ENCODE data around the gene TRIM67. TPM values are rescaled to one million over a fixed set of nuclear protein-coding genes. Genes with fewer than 3 reads are reported as not detected.
"Not testable (repeated sequence)": the region's sequence is repeated elsewhere in the genome, so short reads cannot be mapped to it uniquely, and the experiment has no call there.

Gene TRIM67
- total RNA-seq, 3 donors from 2014 or later: 0.05 to 0.22 TPM; not detected in 1

- H3K36me3 ChIP-seq (ENCODE audit: low read depth): no peaks in the 10 kb centered on the region
- no peak for TF ChIP-seq CTCF (IDR thresholded peaks at IDR 0.05)
- intact Hi-C loops (cut with DNase I, micrococcal nuclease): no loop called here
- H3K9me3 ChIP-seq: no peaks in the 10 kb centered on the region
- no peak overlapping the region for H3K4me3 ChIP-seq
- ATAC-seq (no peak), DNase-seq (no peak)
- no peaks in the 10 kb centered on the region for H3K4me1 ChIP-seq (ENCODE audit: low read depth)
These were observed 37.1 kb upstream of the TRIM67 start for GRCh38 chr1:231124746-231125145.

- no peak for DNase-seq
- Histone ChIP-seq H3K4me3 (no peak overlapping the region), H3K9me3 (no peaks in the 10 kb centered on the region), H3K4me1 (ENCODE audit: low read depth) (no peaks in the 10 kb centered on the region), H3K36me3 (ENCODE audit: low read depth) (no peaks in the 10 kb centered on the region)
- no peak for TF ChIP-seq CTCF (IDR thresholded peaks at IDR 0.05)
- intact Hi-C loops (cut with DNase I, micrococcal nuclease): no loop called here
- no peak for ATAC-seq
These were observed 35.8 kb upstream of the TRIM67 start for GRCh38 chr1:231125972-231126580.

- ATAC-seq; DNase-seq; intact Hi-C loops (cut with DNase I, micrococcal nuclease); H3K9me3 ChIP-seq; H3K4me1 ChIP-seq (ENCODE audit: low read depth); H3K36me3 ChIP-seq (ENCODE audit: low read depth); H3K4me3 ChIP-seq: not testable (repeated sequence)
These were observed 34.8 kb upstream of the TRIM67 start for GRCh38 chr1:231127106-231127505.

GRCh38 chr1:231128471-231128870 is 33.4 kb upstream of the TRIM67 start:
- H3K36me3 ChIP-seq (ENCODE audit: low read depth); H3K9me3 ChIP-seq; DNase-seq; intact Hi-C loops (cut with DNase I, micrococcal nuclease); H3K4me1 ChIP-seq (ENCODE audit: low read depth); H3K4me3 ChIP-seq; ATAC-seq: not testable (repeated sequence)

- intact Hi-C loops (cut with DNase I, micrococcal nuclease): no loop called here
- H3K4me3 ChIP-seq: no peak overlapping the region
- no peak for TF ChIP-seq CTCF (IDR thresholded peaks at IDR 0.05)
- no peaks in the 10 kb centered on the region for H3K9me3 ChIP-seq
- no peaks in the 10 kb centered on the region for H3K36me3 ChIP-seq (ENCODE audit: low read depth)
- DNase-seq (no peak), ATAC-seq (no peak)
- no peaks in the 10 kb centered on the region for H3K4me1 ChIP-seq (ENCODE audit: low read depth)
These were observed 31.3 kb upstream of the TRIM67 start for GRCh38 chr1:231130544-231130943.

- H3K9me3 ChIP-seq; ATAC-seq; intact Hi-C loops (cut with DNase I, micrococcal nuclease); DNase-seq; H3K4me1 ChIP-seq (ENCODE audit: low read depth); H3K36me3 ChIP-seq (ENCODE audit: low read depth); H3K4me3 ChIP-seq: not testable (repeated sequence)
These were observed 29.3 kb upstream of the TRIM67 start for GRCh38 chr1:231132591-231132990.

GRCh38 chr1:231134624-231135023 is 27.2 kb upstream of the TRIM67 start:
- intact Hi-C loops (cut with DNase I, micrococcal nuclease): no loop called here
- no peaks in the 10 kb centered on the region for H3K36me3 ChIP-seq (ENCODE audit: low read depth)
- H3K4me3 ChIP-seq: no peak overlapping the region
- no peaks in the 10 kb centered on the region for H3K4me1 ChIP-seq (ENCODE audit: low read depth)
- TF ChIP-seq CTCF (IDR thresholded peaks at IDR 0.05): no peak
- H3K9me3 ChIP-seq: no peaks in the 10 kb centered on the region
- DNase-seq (no peak), ATAC-seq (no peak)

All from mucosa of descending colon (tissue), 3 donors.